HG03097 (cell line): Measurements from ENCODE around the gene STOX2.

Experiments used
- ATAC-seq: cut with Tn5 transposase; IDR thresholded peaks from one replicate; pipeline ENCODE4 v1.9.1; 2021; ENCODE audit not compliant: unreplicated experiment, low FRiP score

STOX2 gene

GRCh38 chr4:183985786-183986185 lies 80.7 kb downstream of the STOX2 start:
- ATAC-seq: no peak

GRCh38 chr4:183986291-183986970 lies 81.3 kb downstream of the STOX2 start:
- ATAC-seq: no peak

DNA sequence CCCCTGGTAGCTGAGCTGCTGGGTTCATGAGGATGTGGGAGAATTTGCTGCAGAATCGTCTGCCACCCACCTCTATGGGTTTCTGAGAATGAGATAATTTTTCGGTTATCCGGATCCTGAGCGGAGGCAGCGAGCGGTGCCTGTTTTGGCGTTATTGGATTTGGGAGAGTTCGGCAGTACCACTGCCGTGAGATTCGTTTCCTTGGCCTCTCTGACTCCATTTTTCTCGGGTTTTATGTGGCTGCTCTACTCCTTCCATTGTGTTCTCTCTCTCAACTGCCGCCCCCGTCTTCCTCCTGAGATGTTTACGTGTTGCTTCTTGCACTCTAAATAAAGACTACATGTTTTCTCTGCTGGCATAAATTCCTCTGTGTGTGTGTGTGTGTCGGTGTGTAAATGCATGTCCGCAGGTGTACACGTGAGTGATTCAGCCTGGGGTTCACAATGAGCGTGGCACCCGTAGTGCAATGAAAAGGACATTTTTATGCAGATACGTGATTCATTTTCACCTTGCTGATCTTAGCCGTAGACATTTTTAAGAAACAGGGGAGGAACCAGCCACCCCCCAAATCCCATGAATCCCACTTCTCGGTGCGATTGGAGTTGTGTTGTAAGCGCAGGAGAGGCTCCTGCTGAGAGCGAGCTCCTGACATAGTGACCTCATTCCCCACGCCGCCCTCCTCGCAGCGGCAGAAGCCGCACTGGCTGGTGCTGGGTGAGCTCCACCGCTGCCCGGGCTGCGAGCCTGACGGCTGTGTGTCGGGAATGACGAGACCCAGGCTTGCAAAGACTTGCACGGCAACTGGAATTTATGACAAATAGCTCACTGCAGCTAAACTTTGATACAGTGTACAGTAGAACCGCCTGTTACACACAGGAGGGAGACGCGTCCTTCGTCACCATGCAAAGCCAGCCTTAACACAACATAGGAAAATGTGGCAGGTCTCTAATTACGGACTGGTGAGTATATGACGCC lies 82.2 kb downstream of the STOX2 start:
- ATAC-seq: no peak

GRCh38 chr4:183987987-183988392 lies 82.9 kb downstream of the STOX2 start:
- no peak for ATAC-seq

DNA sequence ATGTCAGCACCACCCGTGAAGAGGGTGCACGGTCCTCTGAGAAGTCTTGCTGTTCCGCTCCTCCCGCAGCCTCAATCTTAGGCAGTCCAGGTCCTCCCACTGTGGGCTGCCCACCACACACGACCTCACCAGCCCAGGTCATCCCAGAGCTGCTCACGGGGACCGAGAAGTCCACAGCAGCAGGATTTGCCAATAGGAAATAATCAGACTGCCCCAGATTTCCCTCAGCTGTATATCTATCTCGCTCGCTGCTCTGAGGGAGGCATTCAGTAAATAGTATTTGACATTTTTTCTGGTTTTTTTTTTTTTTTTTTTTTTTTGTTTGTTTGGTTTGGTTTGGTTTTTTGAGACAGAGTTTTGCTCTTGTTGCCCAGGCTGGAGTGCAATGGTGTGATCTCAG lies 83.8 kb downstream of the STOX2 start:
- ATAC-seq: no peak

- ATAC-seq: no peak
These were observed 84.4 kb downstream of the STOX2 start for GRCh38 chr4:183989461-183989860.

GRCh38 chr4:183989931-183990330 lies 84.8 kb downstream of the STOX2 start:
- no peak for ATAC-seq

- ATAC-seq: no peak
These were observed 88.6 kb downstream of the STOX2 start for GRCh38 chr4:183993676-183994075.

GRCh38 chr4:183995570-183995969 lies 90.5 kb downstream of the STOX2 start:
- ATAC-seq: no peak

DNA sequence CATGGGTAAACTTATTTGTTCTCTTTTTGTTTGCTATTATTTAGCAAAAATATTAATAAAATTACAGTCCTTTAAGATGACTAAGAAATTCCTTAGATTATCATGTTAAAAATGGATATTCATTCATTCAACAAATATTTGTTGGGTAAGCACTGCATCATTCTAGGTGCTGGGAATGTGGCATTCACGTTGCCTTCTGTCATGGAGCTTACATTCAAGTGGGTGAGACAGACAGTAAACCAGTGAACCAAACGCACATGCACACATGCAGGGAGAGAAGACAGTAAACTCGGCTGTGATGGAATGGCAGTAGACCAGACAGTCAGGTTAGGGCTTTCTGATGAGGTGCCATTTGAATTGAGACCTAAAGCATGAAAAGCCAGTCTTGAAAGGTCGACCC lies 91.8 kb downstream of the STOX2 start:
- no peak for ATAC-seq

GRCh38 chr4:183999435-183999834 lies 94.3 kb downstream of the STOX2 start:
- no peak for ATAC-seq

GRCh38 chr4:184000457-184001396 lies 95.6 kb downstream of the STOX2 start:
- no peak for ATAC-seq

- ATAC-seq: no peak
These were observed 98.3 kb downstream of the STOX2 start for GRCh38 chr4:184003433-184003832.

DNA sequence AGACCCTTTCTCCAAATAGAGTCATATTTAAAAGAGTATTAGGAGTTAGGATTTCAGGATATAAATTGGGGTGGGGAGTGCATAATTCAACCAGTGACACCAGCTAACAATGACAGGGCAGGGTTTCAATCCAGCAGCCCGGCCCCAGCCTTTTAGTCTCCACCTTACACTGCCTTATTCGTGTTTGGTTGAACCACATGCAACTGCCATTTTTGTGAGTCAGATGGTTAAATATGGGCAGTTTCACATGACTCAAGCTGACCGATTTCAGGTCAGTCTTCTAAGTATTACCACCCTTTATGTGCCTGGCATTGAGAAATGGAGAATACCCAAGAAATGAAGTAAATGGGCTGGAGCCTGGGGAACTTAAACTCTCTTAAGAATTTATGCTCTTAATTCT lies 102.8 kb downstream of the STOX2 start:
- ATAC-seq: no peak

GRCh38 chr4:184010696-184011095 lies 105.6 kb downstream of the STOX2 start:
- ATAC-seq: no peak

GRCh38 chr4:184011826-184012380 lies 106.8 kb downstream of the STOX2 start:
- ATAC-seq: no peak

GRCh38 chr4:184012937-184013336 lies 107.8 kb downstream of the STOX2 start:
- no peak for ATAC-seq

DNA sequence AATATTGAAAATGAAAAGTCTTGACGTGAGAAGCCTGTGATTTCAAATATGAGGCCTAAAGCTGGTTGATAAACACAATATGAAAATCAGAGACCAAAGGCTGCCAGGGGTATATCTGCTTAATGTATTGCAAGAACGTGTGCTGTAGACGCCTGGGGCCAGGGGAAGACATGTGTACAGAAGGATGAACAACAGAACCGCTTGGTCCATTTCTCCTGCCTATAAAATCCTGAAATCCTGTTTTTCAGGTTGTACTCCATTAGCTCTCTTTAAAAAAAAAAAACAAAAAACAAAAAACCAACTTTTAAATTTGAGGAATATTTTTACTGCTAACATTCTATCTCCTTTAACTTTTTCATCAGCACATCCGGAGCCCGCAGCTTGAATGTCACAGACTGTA lies 109.2 kb downstream of the STOX2 start:
- no peak for ATAC-seq

DNA sequence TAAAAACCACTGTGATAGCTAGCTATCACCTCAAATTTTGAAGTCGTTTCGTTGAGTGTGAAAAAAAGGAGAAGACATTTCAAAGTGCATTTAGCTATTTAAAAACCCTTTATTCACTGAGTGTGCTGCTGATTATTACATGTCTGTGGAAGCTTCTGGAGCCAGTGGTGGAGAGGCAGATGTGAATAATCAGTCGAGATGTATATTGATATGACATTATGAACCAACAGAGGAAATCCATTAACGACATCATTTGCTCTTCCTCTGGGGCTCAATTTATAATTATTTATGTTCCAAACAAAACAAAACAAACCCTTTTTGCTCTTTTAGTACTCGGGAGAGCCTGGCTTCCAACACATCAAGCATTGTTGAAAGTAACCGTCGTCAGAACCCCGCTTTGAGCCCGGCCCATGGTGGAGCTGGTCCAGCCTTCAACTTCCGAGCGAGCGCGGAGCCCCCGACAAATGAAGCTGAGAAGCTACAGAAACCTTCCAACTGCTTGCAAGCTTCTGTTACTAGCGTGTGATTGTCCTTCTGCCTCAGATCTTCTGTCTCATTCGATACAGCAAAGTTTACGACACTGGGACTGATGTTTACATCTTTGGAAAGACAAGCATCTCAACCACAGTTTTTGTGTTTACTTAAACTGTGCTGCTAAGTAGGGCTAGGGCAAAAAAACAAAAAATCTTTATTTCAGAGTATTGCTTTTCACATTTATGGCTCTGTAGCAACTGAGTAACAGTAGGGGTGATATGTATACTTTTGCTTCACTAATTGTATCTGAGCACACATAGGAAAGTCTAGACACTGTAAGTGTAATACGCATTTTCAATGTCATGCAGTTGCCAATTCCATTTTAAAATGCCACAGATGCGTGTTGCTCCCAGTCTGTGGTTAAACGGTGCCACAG lies 111.9 kb downstream of the STOX2 start:
- ATAC-seq: no peak
